NCI-H345 (cell line): Measurements from ENCODE around the gene ATG7.
"Not testable (repeated sequence)": the region's sequence is repeated elsewhere in the genome, so short reads cannot be mapped to it uniquely, and the experiment has no call there.

Source experiments
- DNase-seq: peaks from one replicate; lab custom pipeline; 2025; lab: John Stamatoyannopoulos, UW

Gene ATG7

DNA sequence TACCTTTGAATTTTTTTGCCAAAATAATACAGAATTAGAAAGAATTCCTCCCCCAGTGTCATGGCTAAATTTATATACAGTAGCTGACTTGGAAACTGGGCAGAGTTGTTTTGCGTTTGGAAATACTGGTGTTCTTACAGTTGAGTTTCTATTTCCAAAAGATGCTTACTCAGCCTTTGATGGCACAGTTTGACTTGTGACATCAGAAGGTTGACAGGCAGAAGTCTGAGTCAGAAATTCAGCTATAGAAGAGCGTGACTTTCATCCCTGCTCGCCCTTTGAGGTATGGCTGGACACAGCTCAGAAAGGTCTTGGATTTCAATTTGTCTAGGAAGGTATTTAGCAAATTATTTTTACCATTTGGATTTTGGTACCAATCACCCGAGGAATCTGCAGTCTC is 195.7 kb downstream of the ATG7 start:
- DNase-seq: no peak

DNA sequence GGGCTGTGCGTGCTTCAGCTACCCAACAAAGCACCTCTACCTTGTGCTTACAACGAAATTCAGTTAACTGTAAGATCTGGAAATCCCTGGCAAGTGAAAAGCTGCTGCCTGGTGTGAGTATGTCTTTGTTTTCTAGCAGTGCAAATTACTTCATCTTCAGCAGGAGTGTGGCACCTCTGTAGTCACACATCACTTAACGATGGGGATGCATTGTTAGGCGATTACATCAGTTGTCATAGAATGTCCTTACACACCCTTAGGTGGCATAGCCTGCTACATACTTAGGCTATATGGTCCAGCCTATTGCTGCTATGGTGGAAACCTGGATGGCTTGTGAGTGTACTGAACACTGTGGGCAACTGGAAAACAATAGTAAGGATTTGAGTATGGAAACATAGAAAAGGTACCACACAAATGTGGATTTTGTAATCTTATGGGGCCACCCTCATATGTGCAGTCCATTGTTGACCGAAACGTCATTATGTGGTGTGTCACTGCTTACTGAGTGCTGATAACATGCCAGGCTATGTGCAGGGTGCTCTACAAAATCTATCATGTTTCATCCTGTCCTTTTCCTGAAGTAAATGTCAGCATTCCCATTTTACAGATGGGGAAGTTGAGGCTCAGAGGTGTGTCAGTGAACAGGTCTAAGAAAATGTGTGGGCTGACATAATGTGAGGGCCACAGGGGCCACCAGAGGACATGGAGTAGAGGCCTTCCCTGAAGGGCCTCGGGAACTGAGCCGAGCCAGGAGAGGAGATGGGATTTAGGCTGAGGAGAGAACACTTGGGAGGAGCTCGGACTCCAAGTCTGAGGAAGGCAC is 198.0 kb downstream of the ATG7 start:
- DNase-seq: no peak

DNA sequence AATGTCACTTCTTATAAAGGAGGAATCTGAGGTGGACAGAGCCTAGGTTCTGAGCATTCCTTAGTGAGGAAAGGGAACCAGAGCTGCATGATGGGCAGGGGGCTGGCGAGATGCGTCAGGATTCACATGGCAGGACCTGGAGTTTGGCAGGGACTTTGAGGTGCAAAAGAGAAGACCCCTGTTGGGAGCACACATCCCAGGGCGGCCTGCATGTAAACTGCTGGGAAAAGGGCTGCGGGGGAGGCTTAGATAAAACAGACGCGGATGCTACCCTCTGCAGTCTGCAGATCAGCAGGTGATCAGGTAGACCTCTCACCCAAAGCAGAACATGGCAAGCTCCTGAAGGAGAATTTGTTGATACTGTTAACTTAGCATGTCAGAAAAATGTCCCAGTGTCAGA is 203.1 kb downstream of the ATG7 start:
- DNase-seq: no peak

DNA sequence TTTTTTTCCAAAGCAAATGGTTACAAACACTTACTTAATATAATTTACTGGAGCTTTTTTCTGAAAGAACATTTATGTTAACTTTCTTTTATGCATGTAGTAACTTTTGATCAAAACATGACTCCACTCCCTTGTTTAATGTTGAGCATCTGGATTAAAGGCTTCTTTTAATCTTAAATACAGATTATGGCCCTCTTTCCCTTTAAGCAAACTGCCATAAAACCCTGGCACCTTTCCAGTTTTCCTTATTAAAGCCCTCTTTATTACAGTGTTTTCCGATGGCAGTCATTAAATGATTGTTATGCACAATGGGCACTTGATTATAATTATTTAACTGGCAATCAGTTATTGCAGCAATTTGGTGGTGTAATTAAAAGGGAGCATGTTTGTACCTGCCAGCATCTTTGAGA is 204.5 kb downstream of the ATG7 start:
- peak; percentile 16 for DNase-seq

DNA sequence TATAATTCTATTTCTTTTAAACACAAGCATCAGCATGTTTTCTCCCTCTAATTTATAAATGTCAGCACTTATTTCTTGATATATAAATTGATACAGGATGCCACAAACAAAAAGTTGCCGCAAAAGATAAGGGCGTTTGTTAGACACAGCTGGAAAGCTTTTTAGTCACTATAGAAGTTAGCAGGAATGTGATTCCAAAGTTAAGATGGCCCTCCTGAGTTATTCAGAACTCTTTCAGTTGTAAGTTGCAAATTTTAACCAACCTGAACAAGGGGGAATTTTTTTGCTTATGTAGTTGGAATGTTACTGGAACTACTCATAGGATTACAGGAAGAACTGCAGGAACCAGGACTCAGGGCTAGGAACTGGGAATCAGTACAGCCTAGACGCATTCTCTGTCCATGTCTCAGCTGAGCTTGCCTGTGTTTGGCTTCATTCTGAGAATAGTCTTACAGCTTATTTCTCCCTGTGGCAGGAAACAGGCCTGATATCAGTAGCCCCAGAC is 205.3 kb downstream of the ATG7 start:
- no peak for DNase-seq

DNA sequence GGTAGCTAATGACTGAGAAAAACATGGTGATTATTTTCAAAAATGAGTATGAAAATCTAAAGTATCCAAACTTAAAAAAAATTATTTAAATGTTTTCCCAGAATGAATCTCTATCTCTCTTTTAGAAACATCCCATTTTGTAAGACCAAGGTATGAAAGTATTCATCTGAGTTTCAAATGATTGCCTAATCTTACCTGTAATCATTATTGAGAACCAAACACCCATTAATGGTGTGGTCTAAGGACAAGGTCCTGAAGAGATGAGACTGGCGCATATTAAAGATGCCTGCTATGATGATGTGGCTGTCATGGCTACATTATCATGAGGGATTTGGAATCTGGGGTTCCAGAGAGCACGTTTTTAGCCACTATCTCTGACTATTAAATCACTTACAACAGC is 206.0 kb downstream of the ATG7 start:
- no peak for DNase-seq

DNA sequence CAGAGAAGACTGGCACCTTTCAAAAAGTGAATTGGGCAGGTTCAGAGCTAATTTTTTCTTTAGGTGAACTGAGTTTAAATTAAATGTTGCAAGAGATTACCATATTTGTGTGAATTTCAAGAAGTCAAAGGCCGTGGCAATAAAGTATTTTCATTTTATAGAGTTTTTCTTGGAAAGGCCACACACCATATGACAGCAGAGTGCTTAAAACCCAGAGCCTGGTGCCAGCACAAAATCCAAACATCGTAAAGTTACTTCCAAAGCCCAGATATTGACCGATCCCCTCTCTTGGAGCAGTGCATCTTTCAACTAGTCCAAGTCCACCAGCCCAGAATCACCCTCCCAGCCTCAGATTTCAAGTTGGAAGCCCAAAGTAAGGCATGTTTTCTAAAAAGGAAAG is 207.0 kb downstream of the ATG7 start:
- DNase-seq: no peak

DNA sequence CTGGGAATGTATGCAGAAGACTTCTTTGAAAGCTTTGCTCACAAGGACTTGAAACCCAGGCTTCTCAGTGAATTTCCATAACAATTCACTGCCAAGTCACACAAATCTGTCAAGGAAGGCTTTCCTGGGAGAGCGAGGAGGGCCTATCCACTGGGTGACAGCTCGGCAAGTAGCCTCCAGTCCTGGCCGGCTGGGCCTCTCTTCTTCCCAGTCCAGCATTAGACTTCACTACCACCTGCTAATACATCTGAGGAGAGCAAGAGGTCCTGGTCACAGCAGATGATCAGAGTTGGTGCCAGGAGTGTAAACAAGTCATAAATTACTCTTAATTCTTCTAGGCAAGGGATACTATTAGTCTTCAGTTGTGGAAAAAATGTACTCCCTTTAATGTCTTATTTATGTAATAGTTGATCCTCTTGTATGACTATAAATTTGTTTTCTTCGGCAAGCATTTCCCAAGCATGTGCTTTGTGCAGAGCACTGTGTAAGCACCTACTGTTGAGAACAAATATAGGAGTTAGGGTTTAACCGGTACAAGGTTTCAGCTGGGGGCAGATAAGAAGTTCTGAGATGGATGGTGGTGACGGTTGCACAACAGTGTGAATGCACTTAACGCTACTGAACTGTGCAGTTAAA is 208.6 kb downstream of the ATG7 start:
- no peak for DNase-seq

DNA sequence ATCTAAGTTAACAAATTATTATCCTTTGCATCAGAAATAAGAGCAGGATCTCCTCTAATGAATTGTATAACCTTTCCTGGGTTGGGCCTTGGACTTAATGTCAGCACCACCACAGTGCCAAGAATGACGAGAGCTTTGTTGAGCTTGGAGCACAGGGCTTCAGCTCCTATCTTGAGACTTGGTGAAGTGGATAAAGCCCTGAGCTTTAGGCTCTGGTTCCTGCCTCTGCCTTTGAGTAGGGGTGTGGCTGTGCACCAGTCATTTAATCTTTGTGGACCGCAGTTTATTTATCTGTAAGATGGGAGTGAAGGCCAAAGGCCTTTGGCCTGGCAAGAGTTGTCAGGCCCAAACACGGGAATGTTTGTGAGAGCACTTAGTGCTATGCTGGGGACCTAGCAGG is 209.4 kb downstream of the ATG7 start:
- DNase-seq: no peak

DNA sequence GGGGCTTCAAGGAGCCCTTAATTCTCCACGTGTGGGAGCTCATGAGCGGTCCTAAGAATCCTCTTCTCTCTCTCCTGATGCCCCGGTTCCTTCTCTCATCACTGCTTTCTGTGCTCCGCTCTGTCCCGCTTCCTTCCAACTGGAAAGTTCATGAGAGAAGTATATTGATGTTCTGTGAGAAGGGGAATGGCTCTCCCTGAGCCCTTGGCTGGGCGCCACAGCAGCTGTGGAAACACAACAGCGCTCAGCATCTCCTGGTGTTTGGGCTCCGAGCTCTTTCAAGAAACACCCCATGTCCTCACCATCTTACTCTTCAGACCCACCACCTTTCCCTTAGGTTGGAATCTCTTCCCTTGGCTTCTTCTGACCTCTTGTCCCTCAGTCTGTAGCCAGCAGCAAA is 209.8 kb downstream of the ATG7 start:
- no peak for DNase-seq

DNA sequence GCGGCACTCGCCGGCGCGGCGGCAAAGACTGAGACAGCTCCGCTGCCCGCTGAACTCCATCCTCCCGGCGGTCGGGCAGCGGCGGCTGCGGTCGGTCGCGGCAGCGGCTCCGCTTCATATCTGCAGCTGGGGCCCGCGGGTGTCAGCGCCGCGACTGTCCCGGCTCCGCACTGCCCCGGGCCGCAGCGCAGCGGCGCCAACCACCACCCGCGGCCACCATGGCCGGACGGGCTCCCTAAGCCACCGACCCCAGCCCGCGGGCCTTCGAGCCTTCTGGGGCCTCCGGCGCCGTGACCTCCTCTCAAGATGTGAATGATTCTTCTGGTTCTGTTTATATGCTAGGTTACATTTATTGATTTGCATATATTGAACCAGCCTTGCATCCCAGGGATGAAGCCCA is 216.2 kb downstream of the ATG7 start:
- not testable (repeated sequence) for DNase-seq

DNA sequence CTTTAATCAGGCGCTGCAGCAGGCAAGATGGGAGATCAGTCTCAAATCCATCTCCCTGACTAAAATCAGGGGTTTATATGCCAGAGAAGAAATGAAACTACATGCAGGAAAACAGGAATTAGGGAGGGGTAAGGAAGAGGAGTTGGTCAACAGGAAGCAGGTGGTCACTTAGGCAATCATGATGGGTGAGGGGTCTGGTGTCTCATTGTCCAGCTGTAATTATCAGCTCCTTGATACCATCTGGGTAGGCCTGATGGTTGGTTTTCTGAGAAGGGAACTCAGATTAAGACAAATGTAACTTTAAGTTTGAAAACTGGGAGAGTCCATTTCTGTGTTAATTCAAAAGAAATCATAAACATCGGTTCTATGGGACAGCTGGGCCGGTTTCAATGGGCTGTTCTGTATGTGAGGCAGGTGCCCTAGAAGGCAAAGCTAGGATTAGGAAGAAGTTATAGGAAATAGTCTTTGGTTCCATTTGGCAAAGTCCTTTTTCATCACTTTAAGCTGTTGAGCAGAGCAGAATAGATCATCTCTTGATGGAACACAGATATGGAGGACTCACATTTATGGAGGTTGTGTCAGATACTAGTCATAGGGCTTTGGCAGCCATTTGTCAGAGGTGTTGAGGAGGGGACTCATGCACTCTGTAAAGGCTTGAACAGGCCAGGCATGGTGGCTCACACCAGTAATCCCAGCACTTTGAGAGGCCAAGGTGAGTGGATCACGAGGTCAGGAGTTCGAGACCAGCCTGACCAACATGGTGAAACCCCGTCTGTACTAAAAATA is 222.1 kb downstream of the ATG7 start:
- no peak for DNase-seq

DNA sequence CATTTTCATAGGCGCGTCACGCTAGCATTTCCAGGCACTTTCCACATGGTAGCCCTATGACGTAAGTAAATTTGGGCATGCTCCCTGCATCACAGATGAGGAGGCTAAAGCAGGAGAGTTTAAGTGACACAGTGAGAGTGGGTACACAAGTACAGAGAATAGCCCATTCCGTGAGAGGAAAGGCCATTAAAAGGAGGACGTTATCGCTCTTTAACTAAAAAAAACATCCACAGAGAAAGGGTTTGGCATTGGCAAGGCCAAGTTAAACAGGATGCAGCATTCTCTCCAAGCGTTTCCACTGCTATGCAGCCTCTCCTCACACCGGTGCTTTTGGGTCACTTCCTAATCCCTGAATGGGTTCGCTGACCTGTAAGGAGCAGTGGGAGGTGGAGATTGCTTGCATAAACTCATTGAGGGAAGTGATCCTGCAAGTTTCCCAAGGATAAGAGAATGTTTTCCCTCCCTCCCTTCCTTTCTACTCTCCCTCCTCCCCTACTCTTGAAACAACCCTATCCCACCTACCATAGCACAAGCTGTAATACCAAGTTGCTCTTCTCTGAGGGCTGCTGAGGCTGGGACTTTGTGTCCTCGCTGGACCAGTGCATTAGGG is 223.9 kb downstream of the ATG7 start:
- no peak for DNase-seq

DNA sequence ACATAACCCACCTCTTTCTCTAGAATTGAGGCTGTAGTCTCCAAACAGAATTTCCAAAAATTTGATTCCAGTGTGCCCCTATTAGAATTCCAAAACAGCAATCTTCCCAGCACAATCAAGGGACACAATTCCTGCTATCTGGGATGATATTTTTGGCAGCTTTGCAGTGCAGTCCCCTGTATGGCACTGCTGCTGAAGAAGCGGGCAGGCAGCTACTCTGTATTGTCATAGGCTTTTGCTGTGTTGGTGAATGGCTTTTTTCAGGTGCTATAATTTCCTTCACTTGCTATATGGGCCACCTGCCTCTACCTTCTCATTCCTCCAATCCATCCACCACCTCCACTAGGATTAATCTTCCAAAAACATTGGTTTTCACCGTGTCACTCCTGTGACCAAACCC is 226.0 kb downstream of the ATG7 start:
- no peak for DNase-seq

DNA sequence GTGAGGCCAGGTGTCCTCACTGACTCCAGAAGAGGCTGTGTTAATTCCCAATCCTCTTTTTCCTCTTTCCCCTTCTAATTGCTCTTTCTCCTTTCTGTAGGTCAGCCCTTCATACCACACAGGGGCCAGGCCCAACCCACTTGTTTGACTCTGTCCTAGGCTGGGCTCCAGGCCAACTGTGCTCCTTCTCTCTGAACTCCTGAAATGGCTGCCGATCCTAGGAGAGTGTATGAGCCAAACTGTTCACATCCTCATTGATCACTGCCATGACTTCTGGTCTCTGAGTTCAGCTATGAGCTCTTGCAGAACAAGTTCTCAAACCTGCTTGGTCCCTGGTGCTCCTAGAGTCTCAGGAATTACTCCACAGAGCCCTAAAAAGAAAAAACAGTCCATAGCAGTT is 226.4 kb downstream of the ATG7 start:
- DNase-seq: no peak

DNA sequence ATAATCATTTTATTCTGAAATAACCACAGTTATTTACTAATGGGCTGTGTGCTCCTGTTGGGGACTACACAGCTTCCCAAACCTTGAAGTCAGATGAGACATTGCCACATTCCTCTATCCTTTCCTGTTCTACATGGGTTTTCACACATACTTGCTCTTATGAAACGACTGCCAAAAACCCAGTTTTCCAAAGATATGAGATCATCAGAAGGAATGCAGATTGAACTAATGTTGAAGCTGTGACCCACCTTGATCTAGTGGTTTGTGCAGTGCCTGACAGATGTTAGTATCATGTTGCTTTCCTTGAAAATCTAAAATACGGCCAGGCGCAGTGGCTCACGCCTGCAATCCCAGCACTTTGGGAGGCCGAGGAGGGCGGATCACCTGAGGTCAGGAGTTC is 226.9 kb downstream of the ATG7 start:
- no peak for DNase-seq

DNA sequence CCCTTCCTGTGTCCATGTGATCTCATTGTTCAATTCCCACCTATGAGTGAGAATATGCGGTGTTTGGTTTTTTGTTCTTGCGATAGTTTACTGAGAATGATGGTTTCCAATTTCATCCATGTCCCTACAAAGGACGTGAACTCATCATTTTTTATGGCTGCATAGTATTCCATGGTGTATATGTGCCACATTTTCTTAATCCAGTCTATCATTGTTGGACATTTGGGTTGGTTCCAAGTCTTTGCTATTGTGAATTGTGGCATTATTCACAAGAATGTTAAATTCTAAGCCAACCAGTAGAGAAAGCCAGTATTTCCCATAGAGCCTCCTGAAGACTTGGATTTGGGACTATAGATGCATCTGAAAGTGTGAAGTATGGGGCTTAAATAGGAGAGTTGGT is 230.2 kb downstream of the ATG7 start:
- DNase-seq: not testable (repeated sequence)

DNA sequence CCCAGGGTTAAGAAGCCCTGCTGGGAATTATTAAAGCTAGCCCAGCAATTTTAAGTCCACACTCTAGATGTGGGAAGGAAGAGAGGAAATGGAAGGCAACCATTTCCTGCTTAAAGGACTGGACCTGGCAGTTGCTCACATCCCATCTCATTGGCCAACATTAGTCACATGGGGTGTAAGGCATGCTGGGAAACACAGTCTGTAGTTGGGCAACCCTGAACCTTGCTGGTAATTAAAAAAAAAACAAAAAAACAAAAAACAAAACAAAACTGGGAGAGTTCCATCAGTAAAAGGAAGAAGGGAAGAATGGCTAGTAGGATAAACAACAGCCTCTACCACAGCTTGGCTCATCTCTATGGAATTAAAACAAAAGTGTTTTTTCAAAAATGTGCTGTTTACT is 235.5 kb downstream of the ATG7 start:
- no peak for DNase-seq

DNA sequence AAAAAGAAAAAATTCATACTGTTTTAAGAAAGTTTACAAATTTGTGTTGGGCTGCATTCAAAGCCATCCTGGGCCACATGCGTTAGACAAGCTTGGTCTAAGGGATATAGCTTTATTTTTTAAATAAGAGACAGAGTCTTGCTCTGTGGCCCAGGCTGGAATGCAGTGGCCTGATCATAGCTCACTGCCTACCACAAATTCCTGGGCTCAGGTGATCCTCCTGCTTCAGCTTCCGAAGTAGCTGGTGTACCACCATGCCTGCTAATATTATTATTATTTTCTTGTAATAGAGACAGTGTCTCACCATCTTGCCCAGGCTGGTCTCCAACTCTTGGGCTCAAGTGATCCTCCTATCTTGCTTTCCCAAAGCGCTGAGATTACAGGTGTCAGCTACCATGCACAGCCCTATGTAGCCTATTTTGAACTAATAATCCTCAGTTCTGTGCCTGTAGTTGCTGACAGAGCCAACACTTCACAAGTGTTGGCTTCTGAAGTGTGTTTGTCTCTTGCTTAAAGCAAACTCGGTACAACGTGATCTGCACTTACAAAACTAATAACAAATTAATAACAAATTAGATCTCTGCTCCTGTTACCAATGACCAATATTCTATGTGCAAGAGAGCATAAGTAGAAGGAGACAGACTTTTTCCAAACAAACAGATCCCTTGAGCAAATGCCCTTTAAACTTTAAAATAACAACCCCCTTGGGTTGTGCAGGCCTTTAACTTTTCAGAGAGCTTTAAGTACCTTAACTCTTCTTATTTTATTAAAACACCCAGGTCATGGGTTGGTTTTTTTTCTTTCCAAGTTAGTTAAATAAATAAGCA is 236.4 kb downstream of the ATG7 start:
- no peak for DNase-seq

DNA sequence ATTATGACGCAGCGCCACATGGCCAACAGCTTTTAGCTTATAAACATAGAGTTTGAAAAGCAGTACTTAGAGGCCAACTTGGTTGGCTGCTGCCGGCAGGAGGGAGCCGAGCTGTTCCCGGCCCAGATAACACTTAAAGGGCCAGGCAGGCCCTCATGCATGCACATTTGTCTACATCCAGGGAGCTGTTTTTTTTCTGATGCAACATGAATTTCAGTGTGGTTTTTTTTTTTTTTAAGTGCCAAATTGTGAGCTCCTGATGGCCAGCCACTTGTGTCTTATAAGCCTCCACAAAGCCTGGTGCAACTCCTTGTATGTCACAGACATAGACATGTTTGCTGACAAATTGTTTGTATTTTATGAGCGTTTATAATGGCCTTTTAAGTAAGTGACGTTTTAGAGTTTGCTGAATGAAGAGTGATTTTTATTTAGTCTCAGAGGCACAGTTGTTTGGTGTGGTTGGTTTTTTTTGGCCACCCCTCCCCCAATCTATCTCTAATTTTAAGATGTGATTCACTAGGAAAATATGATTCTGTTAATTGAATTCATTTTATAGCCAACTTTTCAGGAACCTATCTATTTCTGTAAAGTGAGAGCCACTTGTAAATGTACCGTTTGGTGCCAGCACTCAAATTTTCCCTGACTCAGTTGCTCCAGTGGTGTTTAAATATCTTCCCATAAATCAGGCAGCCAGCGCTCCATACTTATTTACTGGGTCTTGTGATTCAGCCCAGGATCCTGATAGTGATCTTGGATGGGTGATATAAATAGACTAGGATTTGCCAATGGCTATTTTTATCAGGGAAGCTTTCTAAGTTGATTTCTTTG is 237.2 kb downstream of the ATG7 start:
- peak; percentile 61 for DNase-seq

DNA sequence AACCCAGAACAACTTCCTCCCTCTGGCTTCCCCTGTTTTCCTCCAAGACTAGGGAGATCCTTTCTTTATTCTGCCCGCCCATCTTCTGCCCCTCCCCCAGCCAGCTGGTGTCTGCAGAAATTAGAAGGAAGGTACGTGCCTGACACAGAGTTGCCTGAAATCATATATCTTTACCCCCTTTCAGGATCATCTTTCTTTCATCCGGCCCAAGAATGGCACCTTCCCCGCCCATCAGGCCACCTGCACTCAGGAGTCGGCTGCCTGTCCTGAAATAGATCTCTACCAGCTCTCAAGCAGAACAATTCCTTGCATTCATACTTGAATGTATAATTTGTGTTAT is 237.8 kb downstream of the ATG7 start:
- no peak for DNase-seq
